Measurements from ENCODE around the gene DTX3.
"Not testable (repeated sequence)": the region's sequence is repeated elsewhere in the genome, so short reads cannot be mapped to it uniquely, and the experiment has no call there.

DTX3 gene

GRCh38 chr12:57631566-57632072 lies 27.0 kb downstream of the DTX3 start:
- CTCF ChIA-PET, result interaction anchor here (0.8 to 1.3 kb wide), 2 partner anchors 9 to 47 kb away, joined by 3 read pairs; no protein-coding TSS in a partner anchor
- TF ChIP-seq SUZ12 (IDR thresholded peaks at IDR 0.05), result no peak
- TF ChIP-seq TARDBP (IDR thresholded peaks at IDR 0.05), result no peak
- TF ChIP-seq PKNOX1 (IDR thresholded peaks at IDR 0.05), result no peak
- no peak for TF ChIP-seq L3MBTL2 (conservative IDR thresholded peaks at IDR 0.05)
- TF ChIP-seq BHLHE40 (IDR thresholded peaks at IDR 0.05; ENCODE audit: borderline replicate concordance), result no peak
- no peak for TF ChIP-seq FOXM1 (IDR thresholded peaks at IDR 0.05; ENCODE audit: borderline replicate concordance)
- TF ChIP-seq ELF4 (IDR thresholded peaks at IDR 0.05), result no peak
- no peak for TF ChIP-seq ZNF384 (IDR thresholded peaks at IDR 0.05)
- TF ChIP-seq FOXK2 (IDR thresholded peaks at IDR 0.05), result no peak
- no peak for TF ChIP-seq NFRKB (IDR thresholded peaks at IDR 0.05)
- no peak for TF ChIP-seq HDGF (IDR thresholded peaks at IDR 0.05; ENCODE audit: borderline replicate concordance)
- no peak for TF ChIP-seq ARNT (IDR thresholded peaks at IDR 0.05)
- DNase-seq (ENCODE audit: extremely low spot score), result no peak
- POLR2A ChIA-PET, result interaction anchor here (0.7 kb wide), 1 partner anchor 18 kb away, joined by 3 read pairs; no protein-coding TSS in a partner anchor

DNA sequence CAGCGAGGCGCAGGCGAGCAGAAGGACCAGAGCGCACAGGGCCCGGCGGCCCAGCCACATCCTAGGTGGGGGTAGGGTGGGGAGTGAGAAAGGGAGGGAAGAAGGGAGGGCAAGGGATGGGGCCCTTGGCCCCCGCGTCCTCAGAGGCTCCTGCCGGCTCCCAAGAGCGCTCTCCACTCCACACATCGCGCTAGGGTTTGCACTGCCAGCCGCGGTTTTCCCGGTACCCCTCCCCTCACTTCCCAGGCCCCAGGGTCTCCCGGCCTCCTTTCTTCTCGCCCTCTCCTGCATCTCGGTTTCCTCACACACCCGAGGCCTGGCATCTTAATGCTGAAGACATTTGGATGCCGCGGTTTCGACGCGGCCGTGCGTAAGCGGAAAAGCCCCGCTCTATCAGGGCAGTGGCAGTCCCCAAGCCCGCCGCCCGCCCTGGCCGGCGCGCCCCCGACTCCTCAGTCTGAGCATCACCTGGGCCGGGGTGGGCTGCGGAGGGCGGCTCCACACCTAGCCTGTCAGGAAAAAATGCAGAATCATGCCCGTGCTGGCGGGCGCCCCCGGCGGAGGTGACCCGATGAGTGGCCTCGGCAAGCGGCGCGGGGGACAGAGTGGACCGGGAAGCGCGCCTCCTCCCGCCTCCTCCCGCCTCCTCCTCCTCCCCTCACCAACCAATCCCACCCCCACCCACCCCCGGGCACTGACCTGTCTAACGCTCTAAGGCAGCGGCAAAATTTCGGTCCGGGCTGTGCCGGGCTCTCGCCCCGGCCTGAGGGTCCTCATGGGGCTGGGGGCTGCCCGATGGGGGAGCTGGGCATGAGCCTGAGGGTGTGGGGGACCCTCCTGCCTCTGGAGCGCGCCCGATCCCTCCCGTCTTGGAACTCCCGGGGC lies 27.7 kb downstream of the DTX3 start:
- POLR2A ChIA-PET, result no interaction called here
- TF ChIP-seq L3MBTL2 (conservative IDR thresholded peaks at IDR 0.05) (no peak), ARNT (IDR thresholded peaks at IDR 0.05) (no peak), SP1 (IDR thresholded peaks at IDR 0.05) (no peak), ELF4 (IDR thresholded peaks at IDR 0.05) (no peak), PKNOX1 (IDR thresholded peaks at IDR 0.05) (no peak), FOXA1 (IDR thresholded peaks at IDR 0.05) (no peak), TARDBP (IDR thresholded peaks at IDR 0.05) (no peak), LEF1 (IDR thresholded peaks at IDR 0.05; ENCODE audit: borderline replicate concordance) (no peak), FOXM1 (IDR thresholded peaks at IDR 0.05; ENCODE audit: borderline replicate concordance) (no peak), CTBP1 (IDR thresholded peaks at IDR 0.05; ENCODE audit: borderline replicate concordance) (no peak), FOXK2 (IDR thresholded peaks at IDR 0.05) (no peak), BHLHE40 (IDR thresholded peaks at IDR 0.05; ENCODE audit: borderline replicate concordance) (no peak), HDGF (IDR thresholded peaks at IDR 0.05; ENCODE audit: borderline replicate concordance) (no peak), NFRKB (IDR thresholded peaks at IDR 0.05) (no peak), ZNF384 (IDR thresholded peaks at IDR 0.05) (no peak), SUZ12 (IDR thresholded peaks at IDR 0.05) (no peak)
- CTCF ChIA-PET, result interaction anchor here (0.6 to 2.0 kb wide), 6 partner anchors 16 to 49 kb away, joined by 3 to 10 read pairs (median 3); no protein-coding TSS in a partner anchor
- no peak for DNase-seq (ENCODE audit: extremely low spot score)

- DNase-seq (ENCODE audit: extremely low spot score), result peak; percentile 91
- POLR2A ChIA-PET, result no interaction called here
Measured at GRCh38 chr12:57632958-57633840, 28.6 kb downstream of the DTX3 start, which contains the start of gene B4GALNT1. B4GALNT1 (minus strand) TSS chr12:57633201; CDS start chr12:57632132, 1,069 bp downstream.

GRCh38 chr12:57636731-57637130 lies 32.1 kb downstream of the DTX3 start:
- POLR2A ChIA-PET; DNase-seq (ENCODE audit: extremely low spot score); CTCF ChIA-PET: not testable (repeated sequence)

More at GRCh38 chr12:57632958-57633840, 28.6 kb downstream of the DTX3 start, which contains the start of gene B4GALNT1:
- TF ChIP-seq FOXM1 (IDR thresholded peaks at IDR 0.05; ENCODE audit: borderline replicate concordance), result peak; percentile 21; the same call in 1 of the 2 replicates
- peak; percentile 86 for TF ChIP-seq L3MBTL2 (conservative IDR thresholded peaks at IDR 0.05)
- no peak for TF ChIP-seq ZNF384 (IDR thresholded peaks at IDR 0.05)
- CTCF ChIA-PET, result interaction anchor here (0.6 to 2.0 kb wide), 6 partner anchors 17 to 948 kb away, joined by 3 to 10 read pairs (median 4); no protein-coding TSS in a partner anchor

DNA sequence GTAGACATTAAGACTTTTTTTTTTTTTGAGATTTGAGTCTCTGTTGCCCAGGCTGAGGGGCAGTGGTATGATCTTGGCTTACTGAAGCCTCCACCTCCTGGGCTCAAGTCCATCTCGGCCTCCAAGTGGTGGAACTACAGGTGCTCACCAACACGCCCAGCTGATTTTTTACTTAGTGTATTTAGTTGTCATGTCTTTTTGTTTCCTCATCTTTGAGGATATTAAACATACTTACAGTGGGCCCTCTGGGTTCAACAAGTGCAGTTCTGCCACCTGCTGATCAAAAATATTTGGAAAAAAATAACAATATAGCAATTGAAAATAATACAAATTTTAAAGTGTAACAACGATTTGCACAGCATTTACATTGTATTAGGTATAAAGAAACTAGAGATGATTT lies 32.7 kb downstream of the DTX3 start:
- ChIA-PET POLR2A (interaction anchor here (1.2 kb wide), 1 partner anchor 107 kb away, joined by 4 read pairs; the partner anchor contains the start of gene TSPAN31), CTCF (no interaction called here)
- no peak for TF ChIP-seq SP1 (IDR thresholded peaks at IDR 0.05)
- no peak for TF ChIP-seq L3MBTL2 (conservative IDR thresholded peaks at IDR 0.05)
- TF ChIP-seq SUZ12 (IDR thresholded peaks at IDR 0.05), result no peak
- TF ChIP-seq HDGF (IDR thresholded peaks at IDR 0.05; ENCODE audit: borderline replicate concordance), result no peak
- no peak for TF ChIP-seq FOXK2 (IDR thresholded peaks at IDR 0.05)
- TF ChIP-seq ARNT (IDR thresholded peaks at IDR 0.05), result no peak
- no peak for TF ChIP-seq FOXA1 (IDR thresholded peaks at IDR 0.05)
- TF ChIP-seq BHLHE40 (IDR thresholded peaks at IDR 0.05; ENCODE audit: borderline replicate concordance), result no peak
- no peak for TF ChIP-seq PKNOX1 (IDR thresholded peaks at IDR 0.05)
- no peak for TF ChIP-seq TARDBP (IDR thresholded peaks at IDR 0.05)
- no peak for DNase-seq (ENCODE audit: extremely low spot score)
